Medulla oblongata (tissue), 1 donor: ENCODE data around the gene FGF18.

ENCODE experiments used
- DNase-seq: peaks from one replicate; pipeline ENCODE4 v3.0.0-alpha.2; 2015; ENCODE audit errors: extremely low spot score

Gene FGF18

GRCh38 chr5:171441246-171441791 is 21.9 kb downstream of the FGF18 start:
- DNase-seq: no peak

GRCh38 chr5:171442287-171443042 is 23.0 kb downstream of the FGF18 start:
- DNase-seq: no peak

GRCh38 chr5:171444582-171444981 is 25.1 kb downstream of the FGF18 start:
- DNase-seq: no peak

- no peak for DNase-seq
Observed at GRCh38 chr5:171445644-171446516, 26.4 kb downstream of the FGF18 start.

- DNase-seq: no peak
Observed at GRCh38 chr5:171447226-171447625, 27.8 kb downstream of the FGF18 start.

- no peak for DNase-seq
Observed at GRCh38 chr5:171449426-171449825, 30.0 kb downstream of the FGF18 start.

GRCh38 chr5:171450423-171451331 is 31.2 kb downstream of the FGF18 start:
- no peak for DNase-seq

GRCh38 chr5:171451421-171451820 is 32.0 kb downstream of the FGF18 start:
- no peak for DNase-seq

GRCh38 chr5:171453056-171453725 is 33.7 kb downstream of the FGF18 start:
- no peak for DNase-seq

GRCh38 chr5:171453988-171454387 is 34.5 kb downstream of the FGF18 start:
- DNase-seq: no peak

- no peak for DNase-seq
Observed at GRCh38 chr5:171454549-171454948, 35.1 kb downstream of the FGF18 start.

GRCh38 chr5:171455522-171455921 is 36.1 kb downstream of the FGF18 start:
- no peak for DNase-seq

- no peak for DNase-seq
Observed at GRCh38 chr5:171457208-171457981, 37.9 kb downstream of the FGF18 start.

- DNase-seq: no peak
Observed at GRCh38 chr5:171459839-171460238, 40.4 kb downstream of the FGF18 start.

- DNase-seq: no peak
Observed at GRCh38 chr5:171462136-171462927, 42.9 kb downstream of the FGF18 start.

GRCh38 chr5:171462928-171463861 is 43.7 kb downstream of the FGF18 start:
- DNase-seq: no peak

GRCh38 chr5:171463862-171464229 is 44.4 kb downstream of the FGF18 start:
- no peak for DNase-seq

- no peak for DNase-seq
Observed at GRCh38 chr5:171464829-171465228, 45.4 kb downstream of the FGF18 start.
